Ascending aorta (tissue), 2 donors: Measurements from ENCODE around the gene FMO3. TPM values are rescaled to one million over a fixed set of nuclear protein-coding genes. Genes with fewer than 3 reads are reported as not detected.

ENCODE experiments used
- DNase-seq, 2 donors: peaks; one replicate each; pipeline ENCODE4 v3.0.0-alpha.2; 2019; ENCODE audit warnings: low spot score in 2 of 2
- H3K27ac ChIP-seq, 2 donors: fragments of 200-600 bp; sonication (generic); one replicate each; pipeline ENCODE4 v1.5.1; 2016 to 2017; ENCODE audit warnings: mild to moderate bottlenecking in 1 of 2
- H3K27me3 ChIP-seq: fragments of 200-600 bp; sonication (generic); one replicate; pipeline ENCODE4 v1.5.1; 2017
- H3K36me3 ChIP-seq, 2 donors: fragments of 200-600 bp; sonication (generic); one replicate each; pipeline ENCODE4 v1.5.1; 2016
- H3K4me1 ChIP-seq, 2 donors: fragments of 200-600 bp; sonication (generic); one replicate each; pipeline ENCODE4 v1.5.1; 2016 to 2017; ENCODE audit warnings: mild to moderate bottlenecking in 1 of 2
- H3K4me3 ChIP-seq, 2 donors: fragments of 200-600 bp; sonication (generic); one replicate each; pipeline ENCODE4 v1.5.1; 2016 to 2017; ENCODE audit warnings: mild to moderate bottlenecking in 1 of 2
- H3K9me3 ChIP-seq, 2 donors: fragments of 200-600 bp; sonication (generic); one replicate each; pipeline ENCODE4 v1.5.1; 2016
- CTCF ChIP-seq, 3 experiments: fragments of 200-600 bp in 2 of 3; fragments of 450-650 bp in 1 of 3; sonication (generic) in 2 of 3; IDR thresholded peaks; one replicate each; pipeline ENCODE4 v1.5.1; 2016 to 2019; ENCODE audit warnings: antibody characterized with exemption in 3 of 3, mild to moderate bottlenecking in 1 of 3, moderate library complexity in 1 of 3
- intact Hi-C: fragments of 100-400 bp; cut with DNase I; formaldehyde crosslinking; loops from one replicate; pipeline ENCODE4 v1.15.1; 2023
- total RNA-seq: library from RNA; depleted of rRNA; stranded (reverse); fragments of >200 nt; gene quantifications from one replicate; pipeline ENCODE4 v1.1.0, GENCODE V29; 2016

FMO3 gene
- total RNA-seq, result 6.0 TPM

GRCh38 chr1:171090604-171091003 lies at the start of gene FMO3:
Gene FMO3, plus strand, starts transcription at chr1:171090905. Its CDS starts 1,754 bp downstream, at chr1:171092659.
- intact Hi-C loops, result no loop called here
- Histone ChIP-seq H3K4me3 (no peak within 1 kb of the TSS), H3K36me3 (no peaks in the 10 kb centered on the region), H3K4me1 (no peaks in the 10 kb centered on the region), H3K9me3 (no peaks in the 10 kb centered on the region), H3K27me3 (no peaks in the 10 kb centered on the region), H3K27ac (no peak within 1 kb of the TSS)
- DNase-seq, result no peak
- TF ChIP-seq CTCF (IDR thresholded peaks at IDR 0.05), result no peak

GRCh38 chr1:171048014-171048413 lies 42.7 kb upstream of the FMO3 start:
- Histone ChIP-seq H3K27ac (no peak overlapping the region), H3K36me3 (no peaks in the 10 kb centered on the region), H3K4me1 (no peaks in the 10 kb centered on the region), H3K9me3 (peaks cover 0 to 23% of the 10 kb centered on the region in 2 donors), H3K4me3 (no peak overlapping the region), H3K27me3 (no peaks in the 10 kb centered on the region)
- TF ChIP-seq CTCF (IDR thresholded peaks at IDR 0.05), result no peak
- intact Hi-C loops, result no loop called here
- no peak for DNase-seq

GRCh38 chr1:171052977-171053376 lies 37.7 kb upstream of the FMO3 start:
- Histone ChIP-seq H3K27ac (no peak overlapping the region), H3K9me3 (peaks cover 0 to 9% of the 10 kb centered on the region in 2 donors), H3K36me3 (no peaks in the 10 kb centered on the region), H3K27me3 (no peaks in the 10 kb centered on the region), H3K4me3 (no peak overlapping the region), H3K4me1 (no peaks in the 10 kb centered on the region)
- intact Hi-C loops, result no loop called here
- no peak for TF ChIP-seq CTCF (IDR thresholded peaks at IDR 0.05)
- no peak for DNase-seq

- intact Hi-C loops, result no loop called here
- Histone ChIP-seq H3K9me3 (peaks cover 0 to 7% of the 10 kb centered on the region in 2 donors), H3K36me3 (no peaks in the 10 kb centered on the region)
These were observed 34.6 kb upstream of the FMO3 start for GRCh38 chr1:171055966-171056643.

GRCh38 chr1:171061425-171062143 lies 29.1 kb upstream of the FMO3 start:
- TF ChIP-seq CTCF (IDR thresholded peaks at IDR 0.05), result no peak
- no peaks in the 10 kb centered on the region for H3K4me1 ChIP-seq
- H3K36me3 ChIP-seq, result no peaks in the 10 kb centered on the region
- peaks cover 0 to 7% of the 10 kb centered on the region in 2 donors for H3K9me3 ChIP-seq
- H3K27me3 ChIP-seq, result no peaks in the 10 kb centered on the region
- DNase-seq, result no peak
- no peak overlapping the region for H3K27ac ChIP-seq
- no peak overlapping the region for H3K4me3 ChIP-seq
- intact Hi-C loops, result no loop called here

More at GRCh38 chr1:171055966-171056643, 34.6 kb upstream of the FMO3 start:
- Histone ChIP-seq H3K27ac (no peak overlapping the region), H3K4me1 (no peaks in the 10 kb centered on the region), H3K27me3 (no peaks in the 10 kb centered on the region), H3K4me3 (no peak overlapping the region)
- DNase-seq, result no peak
- TF ChIP-seq CTCF (IDR thresholded peaks at IDR 0.05), result no peak
